Fibroblast of lung (primary cell): ENCODE results near the gene PTGS1.

Source experiments
- CTCF ChIP-seq, 2 donors: IDR thresholded peaks in 1 of 2; conservative IDR thresholded peaks in 1 of 2; 1 replicate in 1 of 2; 2 replicates in 1 of 2; pipeline ENCODE4 v1.5.1; 2011 to 2012; ENCODE audit warnings: low read length in 2 of 2, control low read depth in 1 of 2, inconsistent platforms in 1 of 2, low read depth in 1 of 2, mild to moderate bottlenecking in 1 of 2
- EZH2 ChIP-seq: IDR thresholded peaks from 2 replicates; pipeline ENCODE4 v1.5.1; 2012; ENCODE audit warnings: low read length, control low read depth, mild to moderate bottlenecking; ENCODE audit errors: missing control alignments

GRCh38 chr9:122401896-122402295, 31.1 kb downstream of the PTGS1 start:
- TF ChIP-seq CTCF (conservative IDR thresholded peaks at IDR 0.05 in 1 of 2, IDR thresholded peaks at IDR 0.05 in 1 of 2; ENCODE audit: low read depth in 1 of 2, low read length in 2 of 2) (no peak), EZH2 (no peak)
